NCI-H748 treated with DMSO at 0.1 percent for 48 hours (cell line): Measurements from ENCODE around the gene SMARCD1.
"Not testable (repeated sequence)": the region's sequence is repeated elsewhere in the genome, so short reads cannot be mapped to it uniquely, and the experiment has no call there.

ENCODE experiments used
- DNase-seq: peaks from one replicate; lab custom pipeline; 2025; lab: John Stamatoyannopoulos, UW

The SMARCD1 gene

GRCh38 chr12:50145439-50145838 lies 60.3 kb downstream of the SMARCD1 start:
- DNase-seq, result no peak

GRCh38 chr12:50147281-50147680 lies 62.1 kb downstream of the SMARCD1 start:
- DNase-seq, result no peak

- DNase-seq, result not testable (repeated sequence)
These were observed 62.9 kb downstream of the SMARCD1 start for GRCh38 chr12:50148011-50148410.

- no peak for DNase-seq
These were observed 64.2 kb downstream of the SMARCD1 start for GRCh38 chr12:50149311-50149710.
